Stimulated activated CD4-positive, alpha-beta T cell treated with anti-CD3 and anti-CD28 coated beads, TNF-alpha, amount 100 ng/mL, for 48 hours (primary cell): ENCODE data around the gene TYRP1.

ENCODE experiments used
- DNase-seq, 3 donors: peaks; one replicate each; pipeline ENCODE4 v3.0.0-alpha.2; 2020; ENCODE audit warnings: low read depth in 3 of 3

Gene TYRP1

DNA sequence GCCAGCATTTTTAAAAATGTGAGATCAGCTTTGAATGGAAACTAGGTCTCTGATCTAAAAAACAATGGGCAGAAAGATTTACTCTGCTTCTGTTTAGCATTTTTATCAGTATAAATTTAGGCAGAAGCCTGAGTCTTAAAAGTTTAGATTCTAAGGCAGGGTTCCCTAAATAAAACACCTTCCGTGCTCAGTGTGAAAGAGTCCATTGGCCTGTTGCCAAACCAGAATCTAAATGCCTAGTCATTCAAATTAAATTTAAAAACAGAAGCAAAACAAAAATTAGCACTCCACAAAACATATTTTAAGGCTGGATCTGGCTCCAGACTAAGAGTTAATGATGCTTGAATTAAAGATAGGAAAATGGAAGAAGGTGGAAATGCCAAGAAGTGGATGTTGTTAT, 4.5 kb downstream of the TYRP1 start:
- DNase-seq, result no peak

DNA sequence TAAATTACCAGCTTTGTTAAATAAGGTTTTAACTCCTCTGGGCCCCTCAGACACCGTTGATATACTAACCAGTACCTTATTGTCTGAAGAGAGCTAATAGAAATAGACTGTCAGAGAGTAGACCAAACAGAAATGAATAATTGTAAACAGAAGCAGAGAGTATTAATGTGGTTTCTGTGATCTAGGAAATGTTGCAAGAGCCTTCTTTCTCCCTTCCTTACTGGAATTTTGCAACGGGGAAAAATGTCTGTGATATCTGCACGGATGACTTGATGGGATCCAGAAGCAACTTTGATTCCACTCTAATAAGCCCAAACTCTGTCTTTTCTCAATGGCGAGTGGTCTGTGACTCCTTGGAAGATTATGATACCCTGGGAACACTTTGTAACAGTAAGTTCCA, 5.1 kb downstream of the TYRP1 start:
- DNase-seq, result no peak

DNA sequence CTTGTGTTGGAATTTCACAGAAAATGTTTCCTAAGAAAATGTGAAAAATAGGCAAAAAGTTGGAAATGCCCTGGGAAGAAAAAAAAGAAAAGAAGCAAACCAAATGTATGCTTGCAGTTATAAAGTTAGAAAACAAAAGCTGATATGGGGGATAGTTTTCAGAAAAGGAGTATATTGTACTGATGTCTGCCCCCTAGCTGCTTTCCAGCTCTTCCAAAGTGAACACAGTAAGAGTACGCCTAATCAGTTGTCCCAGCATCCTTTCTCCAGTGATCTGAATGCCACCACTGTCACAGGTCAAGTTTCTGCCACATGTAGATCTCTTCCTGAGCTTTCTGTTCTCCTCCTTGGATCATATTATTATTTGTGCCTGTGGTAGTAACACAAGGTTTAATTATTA, 5.8 kb downstream of the TYRP1 start:
- no peak for DNase-seq

DNA sequence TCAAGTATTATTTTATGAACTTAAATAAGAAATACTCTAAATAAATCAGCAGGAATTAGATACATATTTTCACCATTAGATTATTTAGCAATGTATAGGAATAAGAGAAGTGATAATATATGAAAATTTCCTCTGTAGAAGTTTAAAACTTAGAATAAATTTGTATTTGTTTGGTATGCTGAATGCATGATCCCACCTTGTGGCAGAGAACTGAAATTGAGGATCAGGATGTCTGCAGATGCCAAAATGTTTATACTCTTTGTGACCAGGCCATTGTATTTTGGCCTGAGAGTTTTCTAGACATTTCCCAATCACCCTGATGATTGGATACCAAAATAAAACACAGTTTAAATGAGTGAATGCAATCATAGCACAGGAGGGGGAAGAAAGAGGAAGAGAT, 6.3 kb downstream of the TYRP1 start:
- DNase-seq, result no peak

DNA sequence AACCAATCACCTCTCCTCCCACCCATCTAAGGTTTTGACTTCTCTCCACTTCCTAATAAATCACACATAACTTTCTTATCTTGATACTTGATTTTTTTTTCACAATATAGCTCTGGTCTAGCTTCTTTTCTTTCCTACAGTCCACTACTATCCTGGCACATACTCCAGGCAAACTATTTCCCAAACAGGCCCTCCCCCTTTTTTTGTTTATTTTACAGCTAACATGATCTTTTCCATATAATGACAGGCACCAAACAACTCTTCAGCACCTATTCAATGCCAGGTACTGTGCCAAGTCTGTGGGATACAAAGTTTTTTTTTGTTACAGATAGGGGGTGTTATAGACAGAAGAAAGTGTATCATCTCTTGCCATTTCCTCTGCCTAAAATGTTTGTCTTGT, 7.9 kb downstream of the TYRP1 start:
- no peak for DNase-seq

DNA sequence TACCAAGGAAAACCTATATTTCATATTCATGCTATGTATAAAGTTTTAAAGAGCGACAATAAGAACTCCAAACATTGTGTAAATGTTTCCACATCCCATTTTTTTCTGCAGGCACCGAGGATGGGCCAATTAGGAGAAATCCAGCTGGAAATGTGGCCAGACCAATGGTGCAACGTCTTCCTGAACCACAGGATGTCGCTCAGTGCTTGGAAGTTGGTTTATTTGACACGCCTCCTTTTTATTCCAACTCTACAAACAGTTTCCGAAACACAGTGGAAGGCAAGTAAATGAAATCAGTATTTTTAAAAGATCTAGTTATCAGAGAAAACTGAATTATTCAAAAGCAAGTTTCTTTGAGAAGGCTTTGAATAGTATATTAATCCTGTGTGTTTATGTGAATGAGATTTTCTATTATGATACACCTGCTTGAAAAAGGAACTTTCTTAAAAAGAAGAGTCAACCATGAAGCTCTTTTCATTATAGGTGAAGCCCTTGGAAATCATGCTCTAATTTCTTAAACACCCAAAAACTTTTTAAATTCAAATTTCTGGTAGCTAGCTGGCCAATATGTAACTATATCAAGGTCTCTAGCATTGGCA, 9.1 kb downstream of the TYRP1 start:
- DNase-seq, result no peak

DNA sequence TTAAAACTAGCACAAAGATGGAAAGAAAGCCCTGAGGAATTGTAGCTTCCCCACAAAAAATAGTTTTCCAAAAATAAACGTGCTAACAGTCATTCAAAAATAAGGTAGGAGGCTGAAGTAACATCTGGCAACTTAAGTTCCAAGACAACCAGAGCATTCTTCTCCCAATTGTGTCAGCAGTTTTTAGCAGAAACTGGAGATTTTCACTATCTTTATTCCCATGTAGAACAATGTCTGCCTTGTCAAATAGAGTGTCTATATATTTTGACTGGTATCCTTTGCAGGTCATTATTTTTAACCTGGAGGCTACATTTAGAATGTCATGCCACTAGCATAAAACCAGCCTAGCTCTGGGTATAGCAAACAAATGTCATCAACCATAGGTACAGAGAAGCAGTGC, 10.8 kb downstream of the TYRP1 start:
- no peak for DNase-seq

DNA sequence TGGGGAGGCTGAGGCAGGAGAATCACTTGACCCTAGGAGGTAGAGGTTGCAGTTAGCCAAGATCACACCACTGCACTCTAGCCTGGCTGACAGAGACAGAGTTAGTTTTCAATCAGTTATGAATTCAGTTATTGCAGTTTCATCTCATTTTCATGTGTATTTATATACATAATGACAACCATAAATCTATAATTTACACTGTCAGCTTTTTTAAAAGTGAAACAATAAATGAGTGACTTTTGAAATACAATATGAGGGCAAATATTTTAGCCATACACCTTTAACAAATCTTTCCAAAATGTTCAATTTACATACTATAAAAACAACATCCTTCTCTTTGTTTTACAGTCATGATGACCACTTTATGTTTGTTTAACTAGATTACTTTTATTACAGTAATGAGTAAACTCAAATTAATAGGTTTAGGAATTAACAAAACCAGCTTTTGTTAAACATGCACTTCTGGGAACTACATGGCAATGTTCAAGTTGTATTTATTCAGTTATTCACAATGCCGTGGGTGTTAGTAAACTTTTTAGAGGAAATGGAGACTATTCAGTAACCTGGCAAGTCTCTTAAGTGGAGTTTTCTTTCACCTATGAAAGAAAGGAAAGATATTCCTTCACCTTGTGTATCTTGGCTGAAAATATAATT, 12.7 kb downstream of the TYRP1 start:
- no peak for DNase-seq

DNA sequence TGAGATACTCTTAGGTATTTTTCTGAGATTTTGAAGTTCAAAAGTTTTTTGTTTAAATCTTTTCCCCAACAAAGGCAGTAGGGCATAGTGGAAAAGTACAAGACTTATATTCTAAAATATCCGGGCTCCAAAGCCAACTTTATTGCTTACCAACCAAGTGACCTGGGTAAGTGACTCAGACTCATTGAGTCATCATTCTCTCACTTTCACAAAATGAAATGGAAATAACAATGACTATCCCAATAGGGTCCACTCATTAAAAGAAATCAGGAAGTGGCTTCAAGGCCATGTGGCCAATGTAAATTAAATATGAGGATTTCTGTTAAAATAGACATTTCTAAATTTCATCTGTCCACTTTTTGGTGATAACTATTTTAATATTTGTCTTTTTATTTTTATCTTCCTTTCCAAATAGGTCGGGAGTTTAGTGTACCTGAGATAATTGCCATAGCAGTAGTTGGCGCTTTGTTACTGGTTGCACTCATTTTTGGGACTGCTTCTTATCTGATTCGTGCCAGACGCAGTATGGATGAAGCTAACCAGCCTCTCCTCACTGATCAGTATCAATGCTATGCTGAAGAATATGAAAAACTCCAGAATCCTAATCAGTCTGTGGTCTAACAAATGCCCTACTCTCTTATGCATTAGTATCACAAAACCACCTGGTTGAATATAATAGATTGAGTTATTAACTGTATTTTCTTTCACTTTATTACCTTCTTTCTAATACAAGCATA, 15.5 kb downstream of the TYRP1 start:
- DNase-seq, result no peak

DNA sequence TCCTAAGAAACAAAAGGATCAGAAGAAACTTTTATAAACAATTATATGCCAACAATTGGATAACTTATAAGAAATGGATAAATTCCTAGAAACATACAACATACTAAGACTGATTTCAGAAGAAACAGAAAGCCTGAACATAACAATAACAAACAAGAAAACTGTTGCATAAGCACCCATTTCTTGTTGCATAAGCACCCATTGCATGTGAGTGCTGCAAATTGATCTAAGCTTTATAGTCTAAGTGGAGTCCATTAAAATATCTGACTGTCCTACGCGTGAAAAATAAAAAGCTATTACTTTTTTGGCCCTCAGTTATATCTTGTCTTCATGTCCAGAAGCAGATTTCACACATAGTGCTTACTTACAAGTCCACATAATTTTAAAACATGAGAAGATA, 19.3 kb downstream of the TYRP1 start:
- no peak for DNase-seq

DNA sequence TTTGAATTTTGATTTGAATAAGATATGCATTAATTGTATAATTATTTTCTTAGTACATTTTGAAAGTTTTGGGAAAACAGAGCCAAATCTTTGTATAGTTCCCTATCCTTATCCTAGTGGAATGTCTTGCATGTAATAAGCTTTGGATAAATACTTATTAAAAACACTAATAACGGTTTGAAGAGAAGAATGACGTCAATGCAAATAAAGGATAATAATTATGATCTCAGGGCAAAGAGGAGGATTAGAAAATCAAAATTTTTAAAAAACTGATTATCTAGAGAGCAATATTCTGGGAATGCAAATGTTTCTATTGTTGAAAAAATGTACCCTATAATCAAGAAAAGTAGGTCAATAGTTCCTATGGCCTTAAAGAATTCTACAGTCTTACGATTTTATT, 22.1 kb downstream of the TYRP1 start:
- no peak for DNase-seq

DNA sequence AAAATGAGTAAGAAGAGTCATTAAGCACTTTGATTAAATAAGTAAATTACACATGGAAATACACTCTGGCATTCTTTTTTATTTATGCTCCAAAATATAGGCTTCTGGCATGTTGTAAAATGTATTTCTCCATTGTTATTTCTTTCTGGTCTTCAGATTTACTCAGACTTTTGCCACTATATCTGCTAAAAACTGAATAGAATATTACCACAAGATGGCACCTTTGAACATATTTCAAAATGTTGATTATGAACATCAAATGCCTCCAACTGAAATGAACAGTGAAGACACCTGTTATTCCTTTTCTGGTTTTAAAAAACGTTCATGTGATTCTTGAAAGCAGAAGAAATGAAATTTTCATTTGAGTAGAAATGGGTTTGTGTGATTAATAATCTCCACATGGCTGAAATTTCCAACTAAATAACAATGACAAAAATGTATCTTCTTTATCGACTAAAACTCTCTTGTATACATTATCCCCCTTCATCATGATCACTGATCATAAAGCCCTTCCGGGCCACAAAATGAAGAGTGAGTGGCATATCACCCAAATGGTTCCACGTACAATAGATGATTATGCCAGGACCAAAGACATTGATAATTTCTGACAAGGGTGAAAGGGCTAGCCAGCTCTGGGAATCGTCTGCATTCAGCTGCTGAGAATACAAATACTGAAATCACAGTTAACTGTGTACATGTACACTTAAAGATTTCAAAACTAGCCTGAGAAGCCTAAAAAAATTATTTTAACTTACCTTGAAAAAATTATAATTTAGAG, 23.8 kb downstream of the TYRP1 start:
- DNase-seq, result no peak

DNA sequence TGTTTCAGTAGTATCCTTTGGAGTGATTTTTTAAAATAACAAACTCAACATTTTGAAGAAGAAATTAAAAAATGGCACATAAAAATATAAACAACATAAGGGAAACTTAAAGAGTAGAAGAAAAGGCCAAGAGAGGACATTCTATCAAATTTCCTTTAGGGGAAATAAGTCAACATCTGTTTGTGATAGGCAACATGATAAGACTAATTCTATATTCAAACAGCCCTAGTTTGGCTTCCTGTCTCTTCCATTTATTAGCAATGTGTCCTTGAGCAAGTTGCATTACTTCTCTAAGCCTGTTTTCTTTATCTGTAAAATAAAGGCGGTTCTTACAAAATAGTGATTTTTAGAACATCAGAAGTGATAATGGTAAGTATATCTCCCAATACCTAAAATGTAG, 24.7 kb downstream of the TYRP1 start:
- DNase-seq, result no peak

DNA sequence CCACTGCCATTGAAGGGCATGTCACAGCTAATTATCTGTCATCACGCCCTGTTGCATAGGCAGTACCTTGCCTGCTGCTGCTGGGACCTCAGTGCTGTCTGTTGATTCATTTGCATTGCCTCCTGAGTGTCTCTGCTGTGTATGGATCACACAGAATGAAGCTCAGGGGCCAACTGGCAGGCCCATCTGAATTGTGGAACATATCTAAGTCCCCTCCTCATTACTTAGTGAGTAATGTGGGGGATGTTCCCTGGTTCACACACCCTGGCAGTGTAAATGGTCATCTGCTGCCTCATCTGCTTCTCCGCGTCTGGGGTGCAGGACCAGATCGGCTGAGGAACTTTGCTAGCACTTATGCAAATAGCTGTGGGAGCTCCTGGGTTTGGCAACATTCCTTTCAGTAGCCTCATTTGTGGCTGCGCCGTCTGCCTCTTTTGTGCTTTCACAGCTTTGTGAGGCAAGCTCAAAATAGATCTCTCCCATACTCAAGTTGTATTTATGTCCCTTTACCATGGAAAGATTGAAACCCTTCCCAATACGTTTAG, 25.4 kb downstream of the TYRP1 start:
- no peak for DNase-seq

DNA sequence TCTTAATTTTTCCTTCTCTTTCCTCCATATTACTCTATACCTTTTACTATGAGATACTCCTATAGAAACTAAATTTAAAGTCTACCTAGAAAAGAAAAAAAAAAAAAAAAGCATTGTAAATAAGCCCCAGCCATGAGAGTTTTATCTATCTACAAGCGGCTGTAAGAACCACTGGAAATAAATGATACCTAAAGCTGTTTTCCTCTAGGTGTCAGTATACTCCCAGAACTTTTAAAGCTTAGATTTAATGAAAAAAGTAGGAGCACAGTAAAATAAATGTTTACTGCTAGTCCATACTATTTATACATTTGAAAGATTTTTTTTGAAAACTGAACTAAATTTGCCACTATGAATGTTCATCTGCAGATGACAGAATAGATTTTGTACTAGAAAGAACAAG, 26.2 kb downstream of the TYRP1 start:
- DNase-seq, result no peak

DNA sequence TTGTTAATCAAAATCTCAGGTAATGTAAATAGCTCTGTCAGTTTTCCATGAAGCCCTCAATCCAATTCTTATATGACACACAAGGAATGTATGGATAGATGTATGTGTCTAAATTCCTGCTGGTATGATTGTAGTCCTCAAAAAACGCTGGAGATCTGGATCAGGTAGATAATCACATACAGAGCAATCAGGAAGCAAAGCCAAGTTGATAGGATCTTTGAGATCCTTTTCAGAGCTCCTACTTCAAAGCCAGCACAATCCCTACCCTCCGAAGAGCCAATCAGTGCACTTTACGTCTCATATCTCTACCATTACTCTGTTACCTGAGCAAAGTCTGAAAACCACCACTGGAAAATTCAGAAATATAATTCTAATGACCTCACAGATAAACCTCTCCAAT, 27.4 kb downstream of the TYRP1 start:
- no peak for DNase-seq

DNA sequence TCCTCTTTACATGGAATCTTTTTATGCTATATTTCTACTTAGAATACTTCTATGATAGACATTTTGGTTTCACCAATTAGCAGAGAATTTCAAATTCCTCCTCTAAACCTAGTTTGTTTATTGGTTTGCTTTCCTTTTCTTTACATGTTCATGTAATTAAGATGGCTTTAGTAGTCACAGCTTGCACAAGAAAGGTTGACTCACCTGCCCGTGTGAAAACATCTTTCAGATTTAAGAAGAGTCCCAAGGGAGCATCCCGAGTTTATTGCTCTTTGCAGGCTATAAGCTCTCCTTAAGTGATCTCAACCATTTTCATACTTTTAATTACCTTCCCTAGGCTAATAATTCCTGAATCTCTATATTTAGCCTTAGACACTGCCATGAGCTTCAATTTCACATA, 28.9 kb downstream of the TYRP1 start:
- DNase-seq, result no peak

DNA sequence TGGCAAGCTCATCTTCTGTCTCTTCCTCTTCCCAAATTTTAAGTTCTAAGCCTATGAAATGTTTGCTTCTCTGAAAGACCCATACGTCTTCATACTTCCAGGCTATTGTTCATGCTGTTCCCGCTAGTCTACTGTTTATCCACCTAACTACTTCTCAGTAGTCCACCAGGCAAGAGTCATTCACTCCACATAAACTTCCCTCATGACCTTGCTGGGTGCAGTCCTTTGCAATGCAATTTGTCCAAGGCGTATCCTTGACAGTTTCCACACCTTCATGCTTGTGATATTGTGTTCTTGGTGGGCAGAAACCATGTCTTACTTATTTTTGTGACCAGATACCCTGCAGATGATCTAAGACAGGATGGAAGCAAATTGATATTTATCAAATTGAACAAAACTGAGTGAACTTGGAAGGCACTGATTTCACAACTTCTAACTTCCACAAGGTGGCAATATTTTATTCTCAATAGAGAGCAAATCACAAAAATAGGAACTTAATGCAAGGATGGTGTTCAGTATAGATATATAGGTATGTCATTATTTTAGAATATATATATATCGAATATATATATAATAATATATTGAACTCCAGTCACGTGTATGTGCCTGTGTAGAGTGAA, 30.3 kb downstream of the TYRP1 start:
- no peak for DNase-seq

DNA sequence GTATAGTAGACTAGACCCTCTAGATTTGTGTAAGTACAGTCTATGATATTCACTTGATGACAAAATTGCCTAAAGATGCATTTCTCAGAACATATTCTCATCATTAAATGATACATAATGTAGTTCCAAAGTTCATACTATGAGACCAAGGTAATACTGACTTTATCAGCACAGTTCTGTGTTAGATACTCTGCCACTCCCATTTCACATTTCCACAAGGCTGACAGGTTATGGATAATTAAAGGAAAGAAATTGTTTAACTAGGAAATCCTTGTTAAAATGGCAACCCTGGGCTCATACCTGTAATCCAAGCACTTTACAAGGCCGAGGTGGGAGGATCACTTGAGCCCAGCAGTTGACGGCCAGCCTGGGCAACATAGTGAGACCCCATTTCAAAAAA, 33.6 kb downstream of the TYRP1 start:
- no peak for DNase-seq

DNA sequence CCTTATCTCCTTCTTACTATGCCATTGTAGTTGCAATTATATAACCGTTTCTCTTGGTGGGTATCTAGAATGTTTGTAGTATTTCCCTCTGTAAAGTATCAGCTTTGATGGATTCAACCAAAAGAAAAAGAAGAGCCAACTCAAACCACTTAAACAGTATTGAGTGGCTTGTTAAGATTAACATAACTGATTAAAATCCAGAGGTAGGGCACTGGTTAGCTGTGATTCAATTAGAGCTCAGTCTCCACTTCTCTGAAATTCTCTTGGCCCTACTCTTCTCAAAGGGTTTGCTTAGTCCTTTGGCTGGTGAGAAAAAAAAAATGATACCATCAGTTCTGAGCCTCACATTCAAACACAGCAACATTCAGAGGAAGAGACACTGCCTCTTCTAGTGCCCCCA, 37.0 kb downstream of the TYRP1 start:
- DNase-seq, result no peak

DNA sequence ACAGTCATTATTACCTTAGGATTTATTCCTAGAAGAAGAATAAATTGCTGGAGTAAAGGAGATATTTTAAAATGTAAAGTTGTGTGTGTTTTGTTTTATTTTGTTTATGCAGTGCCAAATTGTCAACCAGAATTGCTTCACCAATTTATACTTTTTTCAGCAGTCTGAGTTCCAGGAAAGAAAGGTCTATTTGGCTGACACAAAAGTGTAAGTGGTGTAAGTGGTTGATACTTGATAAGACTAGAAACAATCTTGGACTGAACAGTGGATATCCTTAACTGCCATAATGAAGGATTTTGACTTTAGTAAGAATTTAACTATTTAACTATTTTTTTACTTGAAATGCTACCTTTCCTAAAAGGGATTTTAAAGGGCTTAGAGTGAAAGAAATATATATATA, 37.7 kb downstream of the TYRP1 start:
- no peak for DNase-seq

DNA sequence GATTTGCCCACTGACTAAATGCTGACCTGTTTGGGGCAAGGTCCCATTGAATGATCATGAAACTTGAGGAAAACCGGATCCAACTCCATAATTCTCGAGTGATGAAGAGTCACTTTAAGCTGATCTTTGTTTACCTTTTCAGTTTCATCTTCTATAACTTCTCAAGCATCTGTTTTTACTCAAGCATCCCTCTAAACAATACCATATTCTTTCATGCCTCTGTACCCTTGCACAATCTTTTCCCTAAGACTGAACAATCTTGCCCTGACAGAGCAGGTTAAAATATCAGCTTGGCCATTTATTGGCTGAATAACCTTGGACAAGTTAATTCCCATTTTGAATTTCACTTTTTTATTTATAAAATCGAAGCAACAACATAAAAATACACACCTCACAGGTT, 39.8 kb downstream of the TYRP1 start:
- DNase-seq, result no peak
